ENCODE measurements around the gene FMNL2.

GRCh38 chr2:152624805-152625204 is 289.8 kb downstream of the FMNL2 start:
- TF ChIP-seq CTCF (IDR thresholded peaks at IDR 0.05; ENCODE audit: low read depth, low read length, missing input control) (no peak), REST (IDR thresholded peaks at IDR 0.05) (no peak), ZBTB33 (IDR thresholded peaks at IDR 0.05) (no peak), HNF4G (IDR thresholded peaks at IDR 0.05) (no peak), TAF1 (conservative IDR thresholded peaks at IDR 0.05) (no peak), YY1 (IDR thresholded peaks at IDR 0.05) (no peak), MAX (IDR thresholded peaks at IDR 0.05) (no peak), GABPA (IDR thresholded peaks at IDR 0.05 in 1 of 2, conservative IDR thresholded peaks at IDR 0.05 in 1 of 2) (no peak), RXRA (IDR thresholded peaks at IDR 0.05) (no peak), JUND (IDR thresholded peaks at IDR 0.05) (no peak), SP1 (IDR thresholded peaks at IDR 0.05) (no peak), NR2F2 (IDR thresholded peaks at IDR 0.05) (no peak), RAD21 (IDR thresholded peaks at IDR 0.05) (no peak)
